HG02763 (cell line): Measurements from ENCODE around the gene PAN3.

Experiments used
- ATAC-seq: cut with Tn5 transposase; IDR thresholded peaks from one replicate; pipeline ENCODE4 v1.9.1; 2021; ENCODE audit warnings: mild to moderate bottlenecking, moderate library complexity; ENCODE audit not compliant: unreplicated experiment

PAN3 gene

GRCh38 chr13:28329395-28330158 is 191.2 kb downstream of the PAN3 start:
- ATAC-seq = no peak

- no peak for ATAC-seq
Observed at GRCh38 chr13:28333204-28333881, 195.0 kb downstream of the PAN3 start.

GRCh38 chr13:28336193-28336657 is 197.9 kb downstream of the PAN3 start:
- ATAC-seq = no peak

DNA sequence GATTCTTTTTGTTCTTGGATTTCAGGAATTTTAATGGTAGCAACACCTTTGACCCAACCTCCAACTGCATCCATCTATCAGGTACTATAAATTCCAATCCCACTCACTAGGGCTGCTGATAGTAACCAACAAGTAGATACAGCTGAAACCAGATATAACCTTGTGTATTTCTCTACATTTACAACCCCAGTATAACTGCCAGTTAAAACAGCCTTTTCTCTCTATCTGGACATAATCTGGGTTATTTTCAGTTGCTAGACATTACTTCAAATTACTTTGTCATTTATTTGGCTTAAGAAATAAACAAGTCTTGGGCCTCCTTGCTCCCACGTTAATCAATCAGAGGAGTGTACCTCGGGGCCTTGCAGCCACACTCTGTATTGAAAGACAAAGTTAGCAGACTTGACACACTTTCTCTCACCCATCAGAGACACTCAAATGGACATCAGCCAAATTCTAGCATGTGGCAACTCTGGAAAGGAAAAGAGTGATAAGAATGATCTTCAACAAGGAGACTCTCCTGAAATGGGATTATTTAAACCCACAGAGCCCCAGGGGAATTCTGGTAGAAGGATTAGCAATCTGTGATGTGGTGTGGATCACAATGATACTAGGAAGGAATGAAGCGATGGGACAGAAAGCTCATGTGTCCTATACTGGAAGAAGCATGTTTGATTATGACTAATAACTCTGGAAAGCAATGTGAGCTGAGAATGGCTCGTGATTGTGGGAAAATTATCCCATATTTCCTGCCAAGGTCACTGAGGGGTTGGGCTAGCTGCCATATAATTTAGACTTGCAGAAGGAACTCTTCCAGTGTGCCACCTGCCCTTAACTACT is 199.0 kb downstream of the PAN3 start:
- no peak for ATAC-seq

DNA sequence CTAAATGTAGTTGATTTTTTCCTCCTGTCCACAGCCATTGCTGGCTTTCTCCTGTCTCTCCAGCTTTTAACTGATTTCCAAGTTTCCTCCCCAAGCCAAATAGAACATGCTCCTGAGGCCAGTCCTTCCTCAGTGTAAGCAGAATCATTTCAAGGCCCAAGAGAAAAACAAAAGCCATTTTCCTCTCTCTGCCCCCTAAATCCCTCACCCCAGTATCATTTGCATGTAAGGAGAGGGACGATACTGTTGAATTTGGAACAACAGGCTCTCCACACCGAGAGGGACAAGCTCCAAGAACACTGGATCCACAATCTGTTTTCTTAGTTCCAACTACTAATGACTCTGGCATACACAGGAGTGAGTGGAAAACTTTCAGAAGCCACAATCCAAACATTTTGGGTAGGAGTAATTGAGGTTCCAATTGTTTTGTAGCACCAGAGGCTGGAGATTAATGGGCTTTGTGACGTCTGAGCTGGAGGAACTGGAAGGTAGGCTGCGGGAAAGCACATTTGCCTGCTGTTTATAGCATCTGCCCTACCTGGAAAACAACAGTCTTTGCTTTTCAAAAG is 199.7 kb downstream of the PAN3 start:
- ATAC-seq = no peak

DNA sequence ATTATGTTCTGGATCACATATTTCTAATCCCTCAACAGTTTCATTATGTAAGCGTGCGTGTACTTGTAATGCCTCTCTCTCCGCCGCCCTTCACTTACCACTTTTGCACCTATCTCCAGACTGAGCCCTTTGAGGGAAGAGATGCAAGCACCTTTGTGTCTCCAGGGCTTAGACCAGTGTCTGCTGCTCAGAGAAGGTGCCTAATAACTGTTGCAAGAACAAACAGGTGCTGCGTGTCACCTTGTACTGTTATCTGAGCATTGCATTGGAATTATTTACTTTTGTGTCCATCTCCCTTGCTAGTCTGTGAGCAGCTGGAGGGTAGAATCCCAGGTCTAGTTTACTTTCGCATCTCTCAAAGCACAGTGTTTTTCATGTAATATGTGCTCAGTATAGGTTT is 200.4 kb downstream of the PAN3 start:
- no peak for ATAC-seq

GRCh38 chr13:28339419-28339818 is 201.1 kb downstream of the PAN3 start:
- no peak for ATAC-seq

DNA sequence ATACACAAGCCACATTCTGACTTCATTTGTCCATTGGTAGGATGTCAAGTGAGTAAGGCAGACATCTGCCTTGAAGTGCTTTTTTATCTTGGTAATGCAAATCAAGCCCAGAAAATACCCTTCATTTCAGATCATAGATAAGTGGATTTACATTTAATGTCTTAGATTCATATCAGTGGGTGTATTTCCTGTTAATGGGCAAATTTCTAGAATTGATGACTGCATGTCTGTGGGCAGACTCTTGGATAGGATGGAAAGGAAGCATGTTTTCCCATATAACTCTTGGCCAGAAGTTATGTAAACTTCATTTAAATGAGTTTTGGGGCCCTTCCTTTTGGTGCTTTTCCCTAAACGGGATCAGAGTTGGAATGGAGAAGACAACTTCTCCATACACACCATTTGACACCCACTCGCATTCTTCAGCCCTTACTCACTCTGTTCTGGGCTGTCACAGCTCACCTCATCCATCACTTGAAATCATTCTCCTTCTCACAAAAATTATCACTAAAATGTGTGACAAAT is 202.0 kb downstream of the PAN3 start:
- no peak for ATAC-seq

GRCh38 chr13:28342251-28342650 is 203.9 kb downstream of the PAN3 start:
- no peak for ATAC-seq

DNA sequence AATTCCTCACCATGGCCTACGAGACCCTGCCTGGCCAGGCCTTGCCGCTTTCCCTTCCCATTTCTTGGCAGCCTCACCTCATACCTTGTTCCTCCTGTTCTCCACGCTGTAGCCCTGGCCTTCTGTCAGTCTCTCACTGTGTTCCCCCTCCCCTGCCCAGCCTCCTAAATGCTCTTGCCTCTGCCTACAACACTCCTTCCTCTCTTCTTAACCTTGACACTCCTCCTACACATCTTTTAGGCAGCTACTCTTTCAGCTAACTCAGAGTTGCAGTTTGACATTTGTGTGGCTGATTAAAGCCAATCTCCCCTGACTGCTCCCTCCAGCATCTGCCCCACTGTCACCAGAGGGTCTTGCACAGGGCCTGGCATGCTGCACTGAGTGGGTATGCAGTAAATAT is 205.8 kb downstream of the PAN3 start:
- ATAC-seq = no peak
